Measurements from ENCODE around the gene GPR84.

- TF ChIP-seq CTCF (IDR thresholded peaks at IDR 0.05; ENCODE audit: insufficient read depth, low read depth, low read length): no peak
- TF ChIP-seq EZH2 (IDR thresholded peaks at IDR 0.05; ENCODE audit: insufficient read depth, low read length): no peak
Observed at GRCh38 chr12:54409267-54409666, 45.0 kb upstream of the GPR84 start.
